Activated naive CD8-positive, alpha-beta T cell (primary cell): ENCODE data around the gene ECSIT.
A peak's percentile ranks its signal among the peaks of the same experiment; 100 is the strongest.

Experiments used
- H3K27ac Mint-ChIP-seq: one replicate; pipeline ENCODE4 v1.8.0; 2021; ENCODE audit warnings: mixed read lengths
- H3K27me3 Mint-ChIP-seq: one replicate; pipeline ENCODE4 v1.8.0; 2021; ENCODE audit warnings: mixed read lengths
- H3K36me3 Mint-ChIP-seq: one replicate; pipeline ENCODE4 v1.8.0; 2021; ENCODE audit warnings: mixed read lengths
- H3K4me1 Mint-ChIP-seq: one replicate; pipeline ENCODE4 v1.8.0; 2021; ENCODE audit warnings: low read depth, mixed read lengths
- H3K4me3 Mint-ChIP-seq: one replicate; pipeline ENCODE4 v1.8.0; 2021; ENCODE audit warnings: mild to moderate bottlenecking, mixed read lengths
- H3K9me3 Mint-ChIP-seq: one replicate; pipeline ENCODE4 v1.8.0; 2021; ENCODE audit warnings: low read depth, mixed read lengths

ECSIT gene

GRCh38 chr19:11535792-11536595, 7.1 kb upstream of the ECSIT start:
- no peaks in the 10 kb centered on the region for H3K36me3 Mint-ChIP-seq
- no peaks in the 10 kb centered on the region for H3K9me3 Mint-ChIP-seq
- peaks cover 6% of the 10 kb centered on the region for H3K27me3 Mint-ChIP-seq
- H3K4me1 Mint-ChIP-seq, result peaks cover 24% of the 10 kb centered on the region
- no peak overlapping the region for H3K27ac Mint-ChIP-seq
- H3K4me3 Mint-ChIP-seq, result peak overlapping the region; percentile 70

GRCh38 chr19:11534948-11535347, 6.0 kb upstream of the ECSIT start:
- H3K4me3 Mint-ChIP-seq, result no peak overlapping the region
- no peak overlapping the region for H3K27ac Mint-ChIP-seq
- peaks cover 24% of the 10 kb centered on the region for H3K4me1 Mint-ChIP-seq
- H3K36me3 Mint-ChIP-seq, result no peaks in the 10 kb centered on the region
- no peaks in the 10 kb centered on the region for H3K9me3 Mint-ChIP-seq
- H3K27me3 Mint-ChIP-seq, result peaks cover 3% of the 10 kb centered on the region

DNA sequence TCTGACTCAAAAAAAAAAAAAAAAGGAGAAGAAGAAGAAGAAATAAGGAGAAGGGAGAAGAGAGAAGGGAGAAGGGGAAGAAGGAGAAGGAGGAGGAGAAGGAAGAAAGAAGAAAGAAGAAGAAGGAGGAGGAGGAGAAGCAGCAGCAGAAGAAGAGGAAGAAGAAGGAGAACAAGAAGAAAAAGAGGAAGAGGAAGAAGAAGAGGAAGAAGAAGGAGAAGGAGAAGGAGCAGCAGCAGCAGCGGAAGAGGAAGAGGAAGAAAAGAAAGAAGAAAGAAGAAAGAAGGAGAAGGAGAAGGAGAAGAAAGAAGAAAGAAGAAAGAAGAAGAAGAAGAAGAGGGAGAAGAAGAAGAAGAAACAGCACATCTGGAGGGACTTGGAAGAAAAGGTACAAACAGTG, 5.6 kb upstream of the ECSIT start:
- H3K4me3 Mint-ChIP-seq, result no peak overlapping the region

DNA sequence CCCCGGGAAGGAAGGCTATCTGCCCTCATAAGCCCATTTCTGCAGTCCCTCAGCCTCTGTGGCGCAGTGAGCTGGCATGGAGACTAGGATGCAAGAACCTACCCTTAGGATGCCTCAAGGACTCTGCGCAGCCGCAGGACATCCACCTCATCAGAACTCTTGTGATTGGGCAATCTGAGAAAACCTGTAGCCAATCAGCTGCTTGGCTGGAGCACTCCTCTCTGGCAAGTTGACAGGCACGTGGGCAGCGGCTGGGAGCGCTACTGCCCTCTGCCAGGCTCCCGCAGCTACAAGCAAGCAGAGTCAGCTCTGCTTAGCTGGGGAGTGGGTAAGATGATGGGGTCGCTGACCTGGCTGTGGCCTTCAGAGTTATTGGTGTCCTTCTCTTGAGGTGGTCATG, 1.5 kb upstream of the ECSIT start:
- Mint-ChIP-seq H3K4me3 (no peak overlapping the region), H3K9me3 (no peaks in the 10 kb centered on the region), H3K36me3 (no peaks in the 10 kb centered on the region), H3K27me3 (no peaks in the 10 kb centered on the region), H3K27ac (no peak overlapping the region), H3K4me1 (peaks cover 33% of the 10 kb centered on the region)

More for the DNA sequence above, 5.6 kb upstream of the ECSIT start:
- H3K27ac Mint-ChIP-seq, result peak overlapping the region; percentile 46
- no peaks in the 10 kb centered on the region for H3K9me3 Mint-ChIP-seq
- peaks cover 24% of the 10 kb centered on the region for H3K4me1 Mint-ChIP-seq
- H3K27me3 Mint-ChIP-seq, result peaks cover 3% of the 10 kb centered on the region
- no peaks in the 10 kb centered on the region for H3K36me3 Mint-ChIP-seq

DNA sequence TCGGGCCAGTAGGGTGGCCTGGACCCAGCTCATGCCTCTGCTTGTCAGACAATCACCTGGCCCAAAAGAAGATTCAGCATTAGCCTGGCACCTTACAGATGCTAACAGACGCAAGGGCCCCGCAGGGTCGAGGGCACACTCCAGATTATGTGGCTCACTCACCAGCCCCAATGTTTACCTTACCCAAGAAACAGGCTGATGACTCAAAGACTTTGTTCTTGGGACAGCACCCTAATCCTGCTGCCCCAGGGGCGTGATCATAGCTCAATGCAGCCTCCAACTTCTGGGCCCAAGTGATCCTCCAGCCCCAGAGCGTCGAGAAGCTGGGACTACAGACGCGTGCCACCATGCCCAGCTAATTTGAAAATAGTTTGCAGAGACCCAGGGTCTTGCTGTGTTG, 9.8 kb downstream of the ECSIT start:
- Mint-ChIP-seq H3K27me3 (no peaks in the 10 kb centered on the region), H3K4me3 (no peak overlapping the region), H3K36me3 (peaks cover 2% of the 10 kb centered on the region), H3K4me1 (peaks cover 3% of the 10 kb centered on the region), H3K27ac (no peak overlapping the region), H3K9me3 (no peaks in the 10 kb centered on the region)

DNA sequence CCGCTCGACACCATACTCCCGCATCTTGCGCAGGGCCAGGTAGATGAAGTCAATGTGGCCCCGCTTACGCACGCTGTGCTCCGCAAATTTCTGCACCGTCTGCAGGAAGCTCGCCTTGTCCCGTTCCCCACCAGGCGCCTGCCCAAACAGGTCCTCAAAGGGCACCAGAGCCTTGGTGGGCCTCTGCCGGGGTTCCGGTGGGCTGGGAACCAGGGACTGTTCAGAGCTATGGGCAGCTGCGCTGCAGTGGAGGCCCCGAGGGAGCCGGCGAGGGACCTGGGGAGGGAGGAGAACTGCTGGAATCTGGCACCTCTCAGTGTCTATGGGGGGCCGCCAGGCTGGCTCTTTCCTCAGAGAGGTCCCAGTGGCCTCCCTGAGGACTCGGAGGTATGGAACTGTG, 15.0 kb downstream of the ECSIT start:
- Mint-ChIP-seq H3K36me3 (peaks cover 3% of the 10 kb centered on the region), H3K4me1 (no peaks in the 10 kb centered on the region), H3K27me3 (no peaks in the 10 kb centered on the region), H3K9me3 (no peaks in the 10 kb centered on the region), H3K4me3 (no peak overlapping the region), H3K27ac (no peak overlapping the region)

GRCh38 chr19:11510444-11510843, 18.5 kb downstream of the ECSIT start:
- H3K27me3 Mint-ChIP-seq, result no peaks in the 10 kb centered on the region
- no peak overlapping the region for H3K4me3 Mint-ChIP-seq
- peaks cover 7% of the 10 kb centered on the region for H3K4me1 Mint-ChIP-seq
- H3K36me3 Mint-ChIP-seq, result peaks cover 3% of the 10 kb centered on the region
- no peak overlapping the region for H3K27ac Mint-ChIP-seq
- no peaks in the 10 kb centered on the region for H3K9me3 Mint-ChIP-seq

GRCh38 chr19:11507370-11508078, 21.4 kb downstream of the ECSIT start:
- Mint-ChIP-seq H3K4me1 (peaks cover 16% of the 10 kb centered on the region), H3K4me3 (peak overlapping the region; percentile 32), H3K27me3 (no peaks in the 10 kb centered on the region), H3K27ac (no peak overlapping the region), H3K9me3 (no peaks in the 10 kb centered on the region), H3K36me3 (peaks cover 3% of the 10 kb centered on the region)

DNA sequence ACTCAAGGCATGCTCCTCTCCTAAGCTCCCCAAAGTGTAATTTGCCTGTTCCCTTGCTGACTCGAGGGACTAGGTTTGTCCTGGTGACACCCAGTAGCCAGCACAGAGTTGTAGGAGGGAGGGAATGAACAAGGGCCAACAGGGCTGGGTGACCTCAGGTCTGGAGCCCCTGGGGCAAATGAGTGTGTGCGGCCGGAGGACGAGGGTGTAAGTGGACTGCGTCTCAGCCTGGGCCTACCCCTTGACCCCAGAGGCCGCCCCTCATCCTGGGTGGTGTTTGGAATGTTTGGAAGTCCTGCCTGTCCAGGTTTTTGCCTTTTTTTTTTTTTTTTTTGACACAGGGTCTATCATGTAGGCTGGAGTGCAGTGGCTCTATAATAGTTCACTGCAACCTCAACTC, 22.0 kb downstream of the ECSIT start:
- no peaks in the 10 kb centered on the region for H3K9me3 Mint-ChIP-seq
- no peak overlapping the region for H3K27ac Mint-ChIP-seq
- peak overlapping the region; percentile 13 for H3K4me3 Mint-ChIP-seq
- H3K36me3 Mint-ChIP-seq, result peaks cover 3% of the 10 kb centered on the region
- H3K4me1 Mint-ChIP-seq, result peaks cover 16% of the 10 kb centered on the region
- H3K27me3 Mint-ChIP-seq, result no peaks in the 10 kb centered on the region

- peaks cover 1% of the 10 kb centered on the region for H3K36me3 Mint-ChIP-seq
- peak overlapping the region; percentile 93 for H3K27ac Mint-ChIP-seq
- H3K4me3 Mint-ChIP-seq, result peak overlapping the region; percentile 90
- no peaks in the 10 kb centered on the region for H3K9me3 Mint-ChIP-seq
- H3K4me1 Mint-ChIP-seq, result peaks cover 16% of the 10 kb centered on the region
- no peaks in the 10 kb centered on the region for H3K27me3 Mint-ChIP-seq
These were observed 22.8 kb downstream of the ECSIT start for GRCh38 chr19:11506101-11506555.

DNA sequence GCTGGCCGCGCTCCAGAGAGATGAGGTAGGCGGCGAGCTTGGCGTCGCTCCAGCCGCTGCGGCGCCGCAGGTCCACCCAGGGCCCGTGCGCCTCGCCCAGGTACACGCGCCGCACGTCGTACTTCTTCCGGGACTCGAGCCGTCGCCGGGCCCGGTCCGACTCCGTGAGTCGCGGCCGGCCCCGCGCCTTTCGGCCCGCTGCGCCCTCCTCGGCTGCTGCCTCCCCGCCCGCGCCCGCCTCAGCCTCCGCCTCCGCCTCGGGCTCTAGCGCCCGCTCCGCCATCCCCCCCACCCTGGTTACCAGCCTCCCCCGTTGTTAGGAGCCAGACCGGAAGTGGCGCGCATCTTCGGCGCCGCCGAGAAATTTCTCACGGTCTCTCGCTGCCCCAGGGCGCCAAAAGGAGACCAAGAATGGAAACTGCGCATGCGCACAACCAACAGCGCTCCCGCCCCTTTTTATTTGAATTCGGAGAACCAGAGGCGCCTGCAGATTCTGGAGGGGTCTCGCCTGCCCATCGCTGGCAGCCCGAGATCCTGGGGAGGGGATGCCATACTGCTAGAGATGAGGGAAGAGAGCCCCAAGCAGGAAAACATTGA, 23.3 kb downstream of the ECSIT start, which contains the start of gene ZNF653:
TSS of gene ZNF653 (minus strand) at position 336 of the 597 bp plus-strand sequence. CDS start at position 283, 53 bp downstream.
- peak within 1 kb of the TSS; percentile 93 for H3K27ac Mint-ChIP-seq
- no peaks in the 10 kb centered on the region for H3K9me3 Mint-ChIP-seq
- H3K4me3 Mint-ChIP-seq, result peak within 1 kb of the TSS; percentile 90
- H3K36me3 Mint-ChIP-seq, result no peaks in the 10 kb centered on the region
- no peaks in the 10 kb centered on the region for H3K27me3 Mint-ChIP-seq
- peaks cover 16% of the 10 kb centered on the region for H3K4me1 Mint-ChIP-seq

DNA sequence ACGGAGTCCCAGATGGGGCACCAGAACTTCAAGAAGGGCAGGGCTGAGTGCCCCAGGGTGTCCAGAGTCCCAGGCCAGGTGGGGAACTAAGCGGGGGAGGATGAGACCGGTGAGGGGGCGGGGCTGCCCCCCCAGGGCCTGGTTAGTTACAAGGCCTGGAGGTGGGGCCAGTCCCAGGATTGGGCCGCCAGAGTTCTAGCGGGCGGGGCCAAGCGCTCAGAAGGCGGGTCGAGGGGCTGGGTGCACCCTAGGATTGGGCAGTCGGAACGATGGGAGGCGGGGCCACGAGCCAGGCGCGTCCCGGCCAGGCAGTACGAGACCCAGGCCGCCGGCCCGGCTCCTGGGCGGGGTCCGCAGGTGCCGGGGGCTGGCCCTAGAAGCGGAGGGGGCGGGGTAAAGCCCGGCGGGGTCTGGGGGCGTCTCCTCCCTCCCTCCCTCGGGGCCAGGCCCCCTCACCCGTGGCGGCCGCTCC, 23.9 kb downstream of the ECSIT start:
- Mint-ChIP-seq H3K9me3 (no peaks in the 10 kb centered on the region), H3K36me3 (no peaks in the 10 kb centered on the region), H3K27me3 (no peaks in the 10 kb centered on the region), H3K4me1 (peaks cover 16% of the 10 kb centered on the region), H3K27ac (peak overlapping the region; percentile 64), H3K4me3 (peak overlapping the region; percentile 82)

DNA sequence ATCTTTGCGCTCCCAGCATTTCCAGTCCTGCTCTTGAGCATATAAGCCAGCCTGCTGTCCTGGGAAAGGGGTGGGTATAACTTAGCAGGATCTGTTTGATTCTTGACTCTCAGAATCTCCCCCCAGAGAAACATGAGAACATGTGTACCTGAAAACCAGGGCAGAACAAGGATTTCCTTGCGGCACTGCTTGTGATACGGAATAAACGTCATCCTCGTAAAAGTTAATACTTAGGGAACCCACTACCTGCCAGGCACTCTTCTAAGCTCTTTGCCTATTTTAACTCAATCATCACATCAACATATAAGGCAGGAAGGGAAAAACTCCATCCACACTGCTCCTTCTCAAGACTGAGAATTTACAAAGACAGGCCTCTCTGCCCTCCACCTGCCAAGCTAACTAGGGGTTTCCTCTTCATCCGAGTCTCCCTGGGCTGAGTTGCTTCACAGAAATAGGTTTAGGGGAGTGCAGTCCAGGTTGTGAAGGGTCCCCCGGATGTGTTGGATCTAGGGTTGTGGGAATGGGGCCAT, 24.4 kb downstream of the ECSIT start:
- H3K27ac Mint-ChIP-seq, result peak overlapping the region; percentile 64
- peaks cover 16% of the 10 kb centered on the region for H3K4me1 Mint-ChIP-seq
- no peaks in the 10 kb centered on the region for H3K27me3 Mint-ChIP-seq
- no peaks in the 10 kb centered on the region for H3K9me3 Mint-ChIP-seq
- H3K36me3 Mint-ChIP-seq, result no peaks in the 10 kb centered on the region
- peak overlapping the region; percentile 82 for H3K4me3 Mint-ChIP-seq

DNA sequence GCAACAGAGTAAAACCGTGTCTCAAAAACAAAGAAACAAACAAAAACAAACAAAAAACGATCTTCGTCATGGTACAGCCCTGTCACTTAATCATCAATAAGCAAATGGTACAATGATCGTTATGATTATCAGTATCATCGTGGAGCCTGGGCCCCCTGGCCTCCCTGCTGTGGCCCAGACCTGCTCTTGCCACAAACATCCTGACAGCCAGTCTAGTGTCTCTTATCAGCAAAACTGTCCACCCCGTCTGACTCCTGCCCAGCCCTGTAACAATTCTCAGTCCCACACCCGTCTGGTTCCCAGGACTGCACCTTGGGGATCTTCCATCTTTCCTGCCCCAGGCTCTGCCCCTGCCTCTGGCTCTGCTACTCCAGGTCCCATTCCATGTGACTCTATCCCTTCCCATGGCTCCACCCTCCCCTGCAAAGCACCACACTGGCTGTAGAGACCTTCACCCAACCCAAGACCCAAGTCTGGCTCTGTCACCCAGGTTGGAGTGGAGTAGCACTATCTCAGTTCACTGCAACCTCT, 29.0 kb downstream of the ECSIT start:
- H3K27ac Mint-ChIP-seq, result no peak overlapping the region
- no peaks in the 10 kb centered on the region for H3K36me3 Mint-ChIP-seq
- H3K27me3 Mint-ChIP-seq, result no peaks in the 10 kb centered on the region
- H3K9me3 Mint-ChIP-seq, result no peaks in the 10 kb centered on the region
- H3K4me1 Mint-ChIP-seq, result peaks cover 8% of the 10 kb centered on the region
- no peak overlapping the region for H3K4me3 Mint-ChIP-seq
